HepG2 (cell line): ENCODE data around the gene FAM114A2. TPM values are rescaled to one million over a fixed set of nuclear protein-coding genes. Genes with fewer than 3 reads are reported as not detected.

Source experiments
- HNRNPUL1 ChIP-seq: fragments of 200-400 bp; formaldehyde crosslinking; IDR thresholded peaks from 2 replicates; pipeline ENCODE4 v1.6.1; 2017; ENCODE audit warnings: low read depth, mild to moderate bottlenecking, low read length, moderate library complexity
- HOXA9 ChIP-seq: sonication (generic); formaldehyde crosslinking; IDR thresholded peaks from 2 replicates; pipeline ENCODE4 v1.8.1; 2022; ENCODE audit warnings: missing genetic modification reagents, mild to moderate bottlenecking, moderate library complexity, borderline replicate concordance
- RNF219 ChIP-seq: sonication (generic); formaldehyde crosslinking; IDR thresholded peaks from 2 replicates; pipeline ENCODE4 v1.5.0; 2020; ENCODE audit warnings: mild to moderate bottlenecking, missing genetic modification reagents
- SRY ChIP-seq: sonication (generic); formaldehyde crosslinking; IDR thresholded peaks from 2 replicates; pipeline ENCODE4 v1.8.0; 2022; ENCODE audit warnings: mild to moderate bottlenecking, missing genetic modification reagents
- ZBTB21 ChIP-seq: sonication (generic); formaldehyde crosslinking; IDR thresholded peaks from 2 replicates; pipeline ENCODE4 v1.4.0; 2020; ENCODE audit warnings: missing genetic modification reagents
- ZNF138 ChIP-seq: sonication (generic); formaldehyde crosslinking; IDR thresholded peaks from 2 replicates; pipeline ENCODE4 v1.5.0; 2020; ENCODE audit warnings: mild to moderate bottlenecking, low read depth, missing genetic modification reagents
- ZNF30 ChIP-seq: sonication (generic); formaldehyde crosslinking; IDR thresholded peaks from 2 replicates; pipeline ENCODE4 v1.5.0; 2020; ENCODE audit warnings: mild to moderate bottlenecking, missing genetic modification reagents
- ZNF772 ChIP-seq: sonication (generic); formaldehyde crosslinking; IDR thresholded peaks from 2 replicates; pipeline ENCODE4 v1.5.0; 2020; ENCODE audit warnings: mild to moderate bottlenecking, missing genetic modification reagents
- ZNF780A ChIP-seq: sonication (generic); formaldehyde crosslinking; IDR thresholded peaks from 2 replicates; pipeline ENCODE4 v1.8.0; 2022; ENCODE audit warnings: mild to moderate bottlenecking, missing genetic modification reagents, moderate library complexity
- polyA plus RNA-seq, 8 experiments: library from polyadenylated mRNA; depleted of rRNA in 3 of 8; stranded (reverse) in 7 of 8; unstranded in 1 of 8; fragments of >200 nt; fragmentation: Illumina TruSeq in 4 of 8; extraction: Trizol in 4 of 8; gene quantifications; 2 replicates each; pipeline versions ENCODE4 v1.2.1 to v1.2.3, GENCODE V29; 2011 to 2016; ENCODE audit warnings: low read depth in 4 of 8, missing spikeins in 1 of 8, mixed read lengths in 1 of 8; ENCODE audit not compliant: insufficient read depth in 1 of 8
- total RNA-seq, 5 experiments: library from RNA; depleted of rRNA; stranded (reverse); fragments of >200 nt; fragmentation: Illumina TruSeq; extraction: Trizol; gene quantifications; 2 replicates each; pipeline ENCODE4 v1.2.3, GENCODE V29; 2016; ENCODE audit warnings: low read depth in 1 of 5
- TF ChIP-seq, protein P1 (sequence below): sonication (generic); formaldehyde crosslinking; IDR thresholded peaks from 2 replicates; pipeline ENCODE4 v1.4.0; 2020; ENCODE audit warnings: missing genetic modification reagents, low read depth, mild to moderate bottlenecking, borderline replicate concordance
- TF ChIP-seq, protein P2 (sequence below): fragments of 450-650 bp; IDR thresholded peaks from 2 replicates; pipeline ENCODE4 v1.6.1; 2017; ENCODE audit warnings: mild to moderate bottlenecking

The FAM114A2 gene
- total and polyA plus RNA-seq, 2 of the 13 experiments (the other 11 are each of a cell fraction or from before 2014, with no cell fraction given), result 6.9 to 11.4 TPM

DNA sequence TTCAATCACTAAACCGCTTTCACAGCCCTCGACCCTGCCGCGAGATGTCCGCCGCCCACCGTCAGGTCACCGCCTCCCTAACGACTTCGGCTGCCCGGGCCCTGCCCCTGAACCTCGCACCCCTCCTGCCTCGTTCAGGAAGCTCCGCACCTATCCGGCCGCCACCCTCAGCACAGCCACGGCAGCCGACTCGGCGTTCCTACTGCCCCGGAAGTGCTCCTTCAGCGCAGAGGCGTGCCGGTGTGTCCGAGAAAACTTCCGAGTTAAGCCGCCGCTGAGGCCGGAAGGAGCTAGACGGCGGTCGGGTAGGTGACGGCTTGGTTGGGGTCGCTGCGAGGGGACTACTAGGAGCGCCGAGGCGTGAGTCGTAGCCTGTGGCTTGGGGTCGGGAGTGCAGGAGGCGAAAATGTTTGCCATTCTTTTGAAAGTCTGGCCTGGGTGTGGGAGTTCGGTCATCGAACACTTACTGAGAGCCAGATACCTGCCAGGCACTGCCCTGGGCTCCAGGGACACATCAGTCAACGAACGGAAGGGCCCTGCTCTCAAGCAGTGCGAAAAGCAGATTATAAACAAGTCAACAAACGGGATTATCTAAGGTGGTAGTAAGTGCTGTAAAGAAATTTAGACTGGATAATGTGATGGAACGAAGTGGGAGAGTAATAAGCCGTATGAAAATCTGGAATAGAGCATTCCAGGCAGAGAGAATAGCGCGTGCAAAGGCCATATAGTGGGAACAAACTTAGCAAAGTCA is at the start of gene FAM114A2, which contains the start of gene MFAP3 (continued):
- TF ChIP-seq, protein P1, sequence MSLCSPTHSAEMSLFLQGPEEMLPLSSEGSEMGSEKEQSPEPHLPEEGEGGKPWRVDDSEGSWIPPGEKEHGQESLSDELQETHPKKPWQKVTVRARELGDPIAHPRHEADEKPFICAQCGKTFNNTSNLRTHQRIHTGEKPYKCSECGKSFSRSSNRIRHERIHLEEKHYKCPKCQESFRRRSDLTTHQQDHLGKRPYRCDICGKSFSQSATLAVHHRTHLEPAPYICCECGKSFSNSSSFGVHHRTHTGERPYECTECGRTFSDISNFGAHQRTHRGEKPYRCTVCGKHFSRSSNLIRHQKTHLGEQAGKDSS (CRISPR knock-in tag), result peak; percentile 92
- no peak for TF ChIP-seq ZNF30 (CRISPR knock-in tag)
- no peak; the same call in 1 of the 2 replicates for TF ChIP-seq ZBTB21
- no peak; the same call in 1 of the 2 replicates for TF ChIP-seq SRY
- TF ChIP-seq HOXA9 (CRISPR knock-in tag), result no peak; the same call in 1 of the 2 replicates
- no peak for TF ChIP-seq HNRNPUL1
- TF ChIP-seq, protein P2, sequence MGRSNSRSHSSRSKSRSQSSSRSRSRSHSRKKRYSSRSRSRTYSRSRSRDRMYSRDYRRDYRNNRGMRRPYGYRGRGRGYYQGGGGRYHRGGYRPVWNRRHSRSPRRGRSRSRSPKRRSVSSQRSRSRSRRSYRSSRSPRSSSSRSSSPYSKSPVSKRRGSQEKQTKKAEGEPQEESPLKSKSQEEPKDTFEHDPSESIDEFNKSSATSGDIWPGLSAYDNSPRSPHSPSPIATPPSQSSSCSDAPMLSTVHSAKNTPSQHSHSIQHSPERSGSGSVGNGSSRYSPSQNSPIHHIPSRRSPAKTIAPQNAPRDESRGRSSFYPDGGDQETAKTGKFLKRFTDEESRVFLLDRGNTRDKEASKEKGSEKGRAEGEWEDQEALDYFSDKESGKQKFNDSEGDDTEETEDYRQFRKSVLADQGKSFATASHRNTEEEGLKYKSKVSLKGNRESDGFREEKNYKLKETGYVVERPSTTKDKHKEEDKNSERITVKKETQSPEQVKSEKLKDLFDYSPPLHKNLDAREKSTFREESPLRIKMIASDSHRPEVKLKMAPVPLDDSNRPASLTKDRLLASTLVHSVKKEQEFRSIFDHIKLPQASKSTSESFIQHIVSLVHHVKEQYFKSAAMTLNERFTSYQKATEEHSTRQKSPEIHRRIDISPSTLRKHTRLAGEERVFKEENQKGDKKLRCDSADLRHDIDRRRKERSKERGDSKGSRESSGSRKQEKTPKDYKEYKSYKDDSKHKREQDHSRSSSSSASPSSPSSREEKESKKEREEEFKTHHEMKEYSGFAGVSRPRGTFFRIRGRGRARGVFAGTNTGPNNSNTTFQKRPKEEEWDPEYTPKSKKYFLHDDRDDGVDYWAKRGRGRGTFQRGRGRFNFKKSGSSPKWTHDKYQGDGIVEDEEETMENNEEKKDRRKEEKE, result no peak
- 0 out of 2 replicates have a peak, but pooled peaks have one; percentile 66 for TF ChIP-seq ZNF138 (CRISPR knock-in tag)
- TF ChIP-seq RNF219 (CRISPR knock-in tag), result no peak
- TF ChIP-seq ZNF780A (CRISPR knock-in tag), result 0 out of 2 replicates have a peak, but pooled peaks have one; percentile 45
- TF ChIP-seq ZNF772 (CRISPR knock-in tag), result peak; percentile 94
